Amniotic stem cell (primary cell): ENCODE data around the gene OAT.

ENCODE experiments used
- DNase-seq: peaks from one replicate; lab custom pipeline; 2025; lab: John Stamatoyannopoulos, UW

Gene OAT

GRCh38 chr10:124418726-124419501, at the start of gene OAT:
Gene OAT (minus strand): TSS chr10:124418923. CDS start chr10:124412171, 6,752 bp downstream.
- peak; percentile 93 for DNase-seq

DNA sequence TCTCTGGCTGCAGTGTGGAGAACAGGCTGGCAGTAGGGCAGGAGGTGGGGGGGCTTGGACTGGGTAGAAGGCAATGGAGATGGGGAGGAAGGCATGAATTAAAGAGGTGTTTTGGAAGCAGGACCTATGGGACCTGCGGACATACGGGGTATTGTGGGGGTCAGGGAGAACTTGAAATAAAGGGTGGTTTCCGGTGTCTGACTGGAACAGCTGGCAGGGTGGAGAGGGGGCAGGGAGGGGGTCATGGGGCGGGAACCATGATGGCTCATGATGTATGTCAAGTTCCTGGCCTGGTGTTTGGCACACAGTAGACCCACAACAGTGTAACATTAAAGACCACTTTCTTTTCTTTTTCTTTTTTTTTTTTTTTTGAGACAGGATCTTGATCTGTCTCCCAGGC, 48.4 kb upstream of the OAT start:
- no peak for DNase-seq

- DNase-seq: no peak
Measured at GRCh38 chr10:124465777-124466488, 47.2 kb upstream of the OAT start.

DNA sequence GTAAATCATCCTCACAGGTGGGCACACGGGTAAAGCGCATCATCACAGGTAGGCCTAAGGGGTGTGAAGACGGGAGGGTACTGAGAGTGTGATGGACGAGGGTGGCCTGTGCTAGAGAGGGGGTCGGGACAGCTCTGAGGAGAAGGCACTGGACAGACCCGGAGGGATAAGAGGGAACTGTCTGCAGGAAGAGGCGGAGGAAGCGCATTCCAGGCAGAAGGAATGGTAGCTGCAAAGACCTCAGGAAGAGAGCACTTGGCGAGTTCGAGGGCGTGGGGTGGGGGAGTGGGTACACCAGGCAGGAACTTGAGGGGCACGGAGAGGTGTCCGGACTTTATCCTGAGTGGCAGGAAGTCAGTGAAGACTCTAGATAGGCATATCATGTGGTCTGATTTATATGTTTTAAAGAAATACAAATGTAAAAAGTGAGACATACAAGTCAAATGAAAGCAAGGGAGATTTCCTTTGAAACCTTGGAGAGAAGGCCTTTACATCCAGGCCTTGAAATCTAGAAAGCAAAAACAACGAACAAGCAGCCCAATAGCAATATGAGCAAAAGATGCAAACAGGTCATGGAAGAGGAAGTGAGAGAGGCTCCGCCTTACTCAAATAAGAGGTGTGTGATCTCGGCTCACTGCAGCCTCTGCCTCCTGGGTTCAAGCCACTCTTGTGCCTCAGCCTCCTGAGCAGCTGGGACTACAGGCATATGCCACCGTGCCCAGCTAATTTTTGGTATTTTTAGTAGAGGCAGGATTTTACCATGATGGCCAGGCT, 46.5 kb upstream of the OAT start:
- no peak for DNase-seq

DNA sequence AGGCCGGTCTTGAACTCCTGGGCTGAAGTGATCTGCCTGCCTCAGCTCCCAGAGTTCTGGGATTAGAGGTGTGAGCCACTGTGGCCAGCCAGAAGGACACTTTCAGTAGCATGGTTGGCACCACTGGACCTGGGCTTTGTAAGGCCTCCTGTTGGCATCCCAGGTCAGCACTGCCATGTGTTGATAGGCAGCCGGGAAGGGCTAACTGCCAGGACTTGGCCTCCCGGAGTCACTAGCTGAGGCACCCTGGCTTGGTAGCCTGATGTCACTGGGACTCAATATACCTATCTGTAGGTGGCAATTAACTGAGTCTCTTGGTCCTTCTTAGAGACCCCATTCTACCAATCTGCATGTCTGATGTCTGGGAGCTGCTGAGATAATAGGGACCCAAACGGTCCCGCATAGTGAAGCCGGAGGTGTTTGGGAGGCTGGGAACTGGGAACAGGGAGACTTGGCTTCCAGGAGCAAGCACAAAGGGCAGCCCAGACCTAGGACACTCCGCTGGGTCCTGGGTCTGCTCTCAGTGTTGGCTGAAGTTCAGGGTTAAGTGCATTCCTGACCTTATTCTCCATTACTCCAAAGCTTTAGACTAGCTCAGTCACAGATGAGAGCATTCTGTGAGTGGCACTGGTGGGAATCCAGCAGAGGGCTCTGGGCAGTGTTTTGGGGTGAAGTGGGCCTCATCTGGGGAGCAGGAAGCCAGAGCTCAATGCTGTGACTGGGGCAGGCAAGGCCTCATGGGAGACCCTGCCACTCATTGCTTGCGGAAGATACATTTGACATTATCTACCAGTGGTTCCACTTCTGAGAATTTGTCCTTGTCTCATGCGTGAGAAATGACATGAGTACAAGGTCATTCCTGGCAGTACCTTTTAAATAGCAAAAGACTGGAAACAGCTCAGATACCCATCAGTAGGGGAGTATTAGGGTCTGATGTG, 45.6 kb upstream of the OAT start:
- no peak for DNase-seq

- no peak for DNase-seq
Measured at GRCh38 chr10:124462348-124462695, 43.6 kb upstream of the OAT start.

GRCh38 chr10:124461642-124462347, 43.1 kb upstream of the OAT start, which contains the start of gene LHPP:
Gene LHPP (plus strand): TSS chr10:124461823. CDS start chr10:124461863, 40 bp downstream.
- peak; percentile 20 for DNase-seq

DNA sequence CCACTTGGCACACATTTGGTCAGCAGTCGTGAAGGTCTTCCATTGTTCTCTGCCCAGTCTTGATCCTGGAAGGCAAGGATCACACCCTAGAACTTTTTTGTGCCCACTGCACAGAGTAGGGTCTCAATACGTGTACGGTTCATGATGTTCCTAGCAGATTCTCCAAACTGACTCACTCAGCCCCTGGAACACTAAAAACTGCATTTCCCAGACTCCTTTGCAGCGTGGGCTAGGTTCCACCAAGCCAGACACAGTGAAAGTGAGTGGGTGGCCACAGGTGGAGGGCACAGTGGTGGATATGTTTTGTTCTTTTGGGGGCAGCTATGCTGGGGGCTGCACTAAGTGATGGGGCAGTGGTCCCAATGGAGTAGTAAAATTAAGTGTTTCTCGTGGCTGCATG, 41.4 kb upstream of the OAT start:
- no peak for DNase-seq

- no peak for DNase-seq
Measured at GRCh38 chr10:124459395-124459794, 40.7 kb upstream of the OAT start.

- DNase-seq: no peak
Measured at GRCh38 chr10:124458889-124459288, 40.2 kb upstream of the OAT start.

- DNase-seq: no peak
Measured at GRCh38 chr10:124458473-124458872, 39.8 kb upstream of the OAT start.

DNA sequence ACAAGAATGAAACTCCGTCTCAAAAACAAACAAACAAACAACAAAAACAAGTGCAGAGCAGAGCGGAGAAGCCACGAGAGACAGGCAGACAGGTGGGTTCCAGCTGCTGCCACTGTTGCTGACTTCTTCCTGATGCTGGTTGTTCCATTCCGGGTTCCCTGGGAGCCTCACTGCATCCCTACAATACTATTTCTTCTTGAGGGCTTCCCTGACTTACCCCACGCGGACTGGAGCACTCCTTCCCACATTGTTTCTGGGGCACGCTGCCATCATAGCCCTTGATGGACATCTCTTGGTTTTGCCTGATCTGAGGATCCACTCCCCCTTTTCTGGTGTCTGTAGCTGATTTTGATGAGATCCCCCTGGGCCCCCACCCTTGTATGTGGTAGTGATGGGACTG, 36.7 kb upstream of the OAT start:
- no peak for DNase-seq

GRCh38 chr10:124453960-124454610, 35.4 kb upstream of the OAT start:
- no peak for DNase-seq

DNA sequence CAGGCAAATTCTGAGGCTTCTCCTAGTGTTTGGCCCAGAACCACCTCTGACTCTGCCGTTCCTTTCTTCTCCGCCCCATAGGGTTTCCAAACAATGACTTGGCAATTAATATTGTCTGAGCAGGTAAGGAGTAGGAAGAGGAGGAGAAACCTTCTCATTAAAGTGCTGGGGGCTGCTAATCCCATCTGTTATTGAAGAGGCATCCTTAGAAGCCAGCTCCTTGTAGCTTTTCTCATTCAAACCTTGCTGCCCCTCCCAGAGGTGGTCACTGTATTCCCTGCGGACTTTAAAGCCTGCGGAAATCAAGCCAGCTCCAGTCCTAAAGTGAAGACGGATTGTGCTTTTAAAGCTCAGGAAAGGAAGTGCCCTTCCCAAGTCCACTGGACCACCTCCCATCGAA, 32.6 kb upstream of the OAT start:
- DNase-seq: no peak

- DNase-seq: no peak
Measured at GRCh38 chr10:124450783-124451057, 32.0 kb upstream of the OAT start.

DNA sequence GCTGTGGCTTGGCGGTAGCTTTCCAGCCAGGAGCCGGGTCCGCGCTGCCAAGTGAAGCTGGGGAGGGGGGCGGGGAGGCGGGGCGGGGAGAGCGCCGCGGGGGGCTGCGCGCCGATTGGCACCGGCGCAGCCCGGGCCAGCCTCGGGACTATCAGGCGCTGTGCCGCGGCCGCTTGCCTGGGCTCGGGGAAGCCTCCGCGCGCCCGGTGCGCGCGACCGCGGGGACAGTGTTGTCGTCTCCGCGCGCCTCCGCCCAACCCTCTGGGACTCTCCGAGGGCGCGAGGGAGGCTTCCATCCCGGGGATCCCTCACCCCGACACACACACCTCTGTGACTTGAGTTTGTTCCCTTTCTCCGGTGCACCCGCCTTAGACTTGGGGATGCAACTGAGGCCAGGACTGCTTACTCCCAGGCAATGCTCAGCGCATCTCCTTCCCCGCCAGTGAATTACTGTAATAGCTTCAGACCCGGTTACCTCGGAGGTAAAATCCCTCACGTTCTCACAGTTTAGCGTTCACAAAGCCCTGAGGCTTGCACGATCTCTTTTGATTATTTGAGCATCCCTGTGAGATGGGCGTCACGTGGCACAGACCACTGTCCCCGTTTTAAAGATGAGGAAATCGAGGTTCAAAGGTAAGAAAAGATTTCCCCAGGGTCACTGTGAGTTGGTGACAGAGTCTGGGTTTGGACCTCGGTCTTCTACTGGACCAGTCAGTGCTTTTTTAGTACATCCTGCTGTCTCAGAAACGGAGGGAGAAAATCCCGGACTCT, 31.5 kb upstream of the OAT start, which contains the start of gene NKX1-2:
NKX1-2 (minus strand) TSS at position 24 of the 771 bp plus-strand sequence. CDS start 92 bp downstream, outside the sequence.
- no peak for DNase-seq

DNA sequence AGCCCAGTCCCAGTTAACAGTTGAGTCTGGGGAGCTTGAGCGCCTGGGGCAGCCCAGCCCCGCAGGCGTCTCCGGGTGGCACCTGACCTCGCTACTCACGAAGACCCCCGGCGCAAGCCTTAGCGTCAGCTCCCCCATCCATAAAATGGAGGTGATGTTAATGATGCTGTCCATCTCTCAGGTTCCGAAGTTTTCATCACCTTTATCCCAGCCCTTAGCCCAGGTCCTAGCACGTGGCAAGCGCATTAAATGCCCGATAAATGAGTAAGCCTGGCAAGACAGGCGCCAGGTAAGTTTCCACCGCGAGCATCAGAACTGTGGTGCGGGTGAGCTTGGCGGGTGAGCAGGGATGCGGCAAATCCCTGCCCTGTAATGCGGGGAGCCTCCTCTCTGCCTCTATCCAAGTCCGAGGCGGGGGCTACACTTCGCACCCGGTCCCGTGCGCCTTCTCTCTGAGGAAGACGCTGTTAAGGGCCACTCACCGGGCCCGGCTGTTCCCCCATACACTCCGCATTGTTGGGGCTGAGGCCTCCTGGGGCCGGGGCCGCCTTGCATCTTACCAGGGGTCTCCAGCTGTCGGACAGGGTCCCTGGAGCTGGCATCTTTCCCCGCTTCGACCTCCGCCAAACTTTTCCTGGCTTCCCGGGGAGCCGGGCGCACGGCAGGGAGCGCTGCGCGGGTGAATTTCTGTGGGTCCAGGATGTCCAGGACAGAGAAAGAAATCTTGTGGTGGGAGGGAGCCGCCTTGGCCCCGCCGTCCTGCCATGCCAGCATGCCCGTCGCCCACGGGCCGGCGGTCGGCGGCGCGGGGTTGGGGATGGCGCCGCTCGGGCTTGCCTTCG, 30.7 kb upstream of the OAT start:
- no peak for DNase-seq

- DNase-seq: no peak
Measured at GRCh38 chr10:124448696-124449169, 30.0 kb upstream of the OAT start.
